ENCODE data around the gene POLK. TPM values are rescaled to one million over a fixed set of nuclear protein-coding genes. Genes with fewer than 3 reads are reported as not detected.
"Not testable (repeated sequence)": the region's sequence is repeated elsewhere in the genome, so short reads cannot be mapped to it uniquely, and the experiment has no call there.

Gene POLK
- total RNA-seq, 1 experiment from 2014 or later, result 30.2 TPM

- intact Hi-C loops (cut with micrococcal nuclease), result no loop called here
- no peak for TF ChIP-seq CTCF (IDR thresholded peaks at IDR 0.05; ENCODE audit: unreplicated experiment)
- H3K27me3 Mint-ChIP-seq (ENCODE audit: insufficient read depth, unreplicated experiment), result no peaks in the 10 kb centered on the region
- CTCF ChIA-PET, result interaction anchor here (0.7 kb wide), 2 partner anchors 85 to 124 kb away, joined by 3 read pairs; no protein-coding TSS in a partner anchor
- H3K4me3 Mint-ChIP-seq (ENCODE audit: unreplicated experiment), result no peak overlapping the region
- DNase-seq (ENCODE audit: unreplicated experiment), result no peak
- no peaks in the 10 kb centered on the region for H3K9me3 Mint-ChIP-seq (ENCODE audit: unreplicated experiment)
- no peak overlapping the region for H3K27ac Mint-ChIP-seq (ENCODE audit: low read depth, unreplicated experiment)
- BruUV-seq (replicated peaks), result no TSS peak
- POLR2A ChIA-PET, result no interaction called here
- no peaks in the 10 kb centered on the region for H3K4me1 Mint-ChIP-seq (ENCODE audit: insufficient read depth, unreplicated experiment)
- peaks cover 20% of the 10 kb centered on the region for H3K36me3 Mint-ChIP-seq (ENCODE audit: insufficient read depth, unreplicated experiment)
These were observed 13.4 kb upstream of the POLK start for GRCh38 chr5:75498208-75498777.

- POLR2A ChIA-PET; intact Hi-C loops (cut with micrococcal nuclease); DNase-seq (ENCODE audit: unreplicated experiment); H3K27me3 Mint-ChIP-seq (ENCODE audit: insufficient read depth, unreplicated experiment); H3K4me3 Mint-ChIP-seq (ENCODE audit: unreplicated experiment); H3K4me1 Mint-ChIP-seq (ENCODE audit: insufficient read depth, unreplicated experiment); H3K9me3 Mint-ChIP-seq (ENCODE audit: unreplicated experiment); H3K27ac Mint-ChIP-seq (ENCODE audit: low read depth, unreplicated experiment); BruUV-seq (replicated peaks): not testable (repeated sequence)
- CTCF ChIA-PET, result interaction anchor here (0.7 kb wide), 2 partner anchors 86 to 124 kb away, joined by 3 read pairs; no protein-coding TSS in a partner anchor
- H3K36me3 Mint-ChIP-seq (ENCODE audit: insufficient read depth, unreplicated experiment), result peaks cover 20% of the 10 kb centered on the region
These were observed 12.8 kb upstream of the POLK start for GRCh38 chr5:75498875-75499274.

- H3K27me3 Mint-ChIP-seq (ENCODE audit: insufficient read depth, unreplicated experiment); POLR2A ChIA-PET; intact Hi-C loops (cut with micrococcal nuclease); H3K4me3 Mint-ChIP-seq (ENCODE audit: unreplicated experiment); BruUV-seq (replicated peaks); DNase-seq (ENCODE audit: unreplicated experiment); H3K9me3 Mint-ChIP-seq (ENCODE audit: unreplicated experiment): not testable (repeated sequence)
- peaks cover 30% of the 10 kb centered on the region for H3K4me1 Mint-ChIP-seq (ENCODE audit: insufficient read depth, unreplicated experiment)
- CTCF ChIA-PET, result interaction anchor here (0.7 kb wide), 1 partner anchor 86 kb away, joined by 3 read pairs; no protein-coding TSS in a partner anchor
- peaks cover 14% of the 10 kb centered on the region for H3K36me3 Mint-ChIP-seq (ENCODE audit: insufficient read depth, unreplicated experiment)
- peak overlapping the region; percentile 31 for H3K27ac Mint-ChIP-seq (ENCODE audit: low read depth, unreplicated experiment)
These were observed 6.6 kb upstream of the POLK start for GRCh38 chr5:75505112-75505511.

GRCh38 chr5:75507841-75508240, 3.9 kb upstream of the POLK start:
- Mint-ChIP-seq H3K4me3 (ENCODE audit: unreplicated experiment) (no peak overlapping the region), H3K9me3 (ENCODE audit: unreplicated experiment) (no peaks in the 10 kb centered on the region), H3K4me1 (ENCODE audit: insufficient read depth, unreplicated experiment) (peaks cover 32% of the 10 kb centered on the region), H3K36me3 (ENCODE audit: insufficient read depth, unreplicated experiment) (peaks cover 7% of the 10 kb centered on the region), H3K27me3 (ENCODE audit: insufficient read depth, unreplicated experiment) (no peaks in the 10 kb centered on the region), H3K27ac (ENCODE audit: low read depth, unreplicated experiment) (no peak overlapping the region)
- intact Hi-C loops (cut with micrococcal nuclease), result no loop called here
- CTCF ChIA-PET, result no interaction called here
- BruUV-seq (replicated peaks), result no TSS peak
- DNase-seq (ENCODE audit: unreplicated experiment), result no peak
- no peak for TF ChIP-seq CTCF (IDR thresholded peaks at IDR 0.05; ENCODE audit: unreplicated experiment)
- POLR2A ChIA-PET, result no interaction called here

GRCh38 chr5:75509546-75509945, 2.1 kb upstream of the POLK start:
- POLR2A ChIA-PET, result interaction anchor here (0.6 to 5.4 kb wide), 14 partner anchors 11 to 672 kb away, joined by 3 to 52 read pairs (median 4); partner anchors contain the start of genes HMGCR and POC5
- peaks cover 36% of the 10 kb centered on the region for H3K4me1 Mint-ChIP-seq (ENCODE audit: insufficient read depth, unreplicated experiment)
- intact Hi-C loops (cut with micrococcal nuclease), result no loop called here
- H3K4me3 Mint-ChIP-seq (ENCODE audit: unreplicated experiment), result peak overlapping the region; percentile 79
- DNase-seq (ENCODE audit: unreplicated experiment), result no peak
- H3K27me3 Mint-ChIP-seq (ENCODE audit: insufficient read depth, unreplicated experiment), result no peaks in the 10 kb centered on the region
- no peak for TF ChIP-seq CTCF (IDR thresholded peaks at IDR 0.05; ENCODE audit: unreplicated experiment)
- peaks cover 7% of the 10 kb centered on the region for H3K36me3 Mint-ChIP-seq (ENCODE audit: insufficient read depth, unreplicated experiment)
- CTCF ChIA-PET, result interaction anchor here (0.6 to 1.3 kb wide), 2 partner anchors 77 to 121 kb away, joined by 3 read pairs; no protein-coding TSS in a partner anchor
- BruUV-seq (replicated peaks), result no TSS peak
- H3K27ac Mint-ChIP-seq (ENCODE audit: low read depth, unreplicated experiment), result peak overlapping the region; percentile 96
- no peaks in the 10 kb centered on the region for H3K9me3 Mint-ChIP-seq (ENCODE audit: unreplicated experiment)
